HCT116 (cell line): Measurements from ENCODE around the gene NDUFAF2. TPM values are rescaled to one million over a fixed set of nuclear protein-coding genes. Genes with fewer than 3 reads are reported as not detected.

Experiments used
- ATAC-seq: fragments of 200-7000 bp; cut with Tn5 transposase; 2 replicates; pipeline ENCODE4 v1.9.1; 2020; ENCODE audit warnings: mild to moderate bottlenecking, moderate library complexity
- BruUV-seq: library from RNA; stranded (reverse); fragments of 400-500 nt; replicated peaks from 2 replicates; lab custom pipeline; 2021; lab: Mats Ljungman, UMichigan
- CTCF ChIA-PET: fragments of 300-600 bp; sonication (Branson Sonifier 250); formaldehyde crosslinking; loops from one replicate; lab custom pipeline; 2021; ENCODE audit warnings: antibody characterized with exemption; lab: Charles Lee
- POLR2A ChIA-PET: fragments of 300-600, 350-600 bp; sonication (Branson Sonifier 250); formaldehyde crosslinking; loops from one replicate; lab custom pipeline; 2021; ENCODE audit warnings: antibody characterized with exemption; lab: Charles Lee
- RAD21 ChIA-PET, 2 experiments: fragments of 300-600 bp; sonication (Branson Sonifier 250); formaldehyde crosslinking; loops; one replicate each; lab custom pipeline; 2023; ENCODE audit warnings: low total read pairs in 2 of 2; ENCODE audit not compliant: uncharacterized antibody in 2 of 2, unreplicated experiment in 2 of 2, low non-redundant PET in 1 of 2; lab: Charles Lee
- DNase-seq: peaks from one replicate; pipeline ENCODE4 v3.0.0-alpha.2; 2010; ENCODE audit warnings: low read depth, low spot score
- H2AFZ ChIP-seq: fragments of 200-600 bp; shearing (Covaris generic), sonication (generic); 2 replicates; pipeline ENCODE4 v1.6.1; 2017; ENCODE audit warnings: low read depth, mixed run types, mixed read lengths, antibody characterized with exemption, low read length; ENCODE audit not compliant: poor library complexity, severe bottlenecking
- H3K27ac ChIP-seq: 2 replicates; pipeline ENCODE4 v1.5.1; 2012; ENCODE audit warnings: low read depth, low read length
- H3K27me3 ChIP-seq: fragments of 200-600 bp; sonication (generic); 2 replicates; pipeline ENCODE4 v1.6.1; 2016; ENCODE audit warnings: mixed run types, low read length, mixed read lengths; ENCODE audit not compliant: insufficient read depth
- H3K36me3 ChIP-seq, 2 experiments: fragments of 200-500 bp in 1 of 2; fragments of 200-600 bp in 1 of 2; sonication (Bioruptor generic) in 1 of 2; sonication (generic) in 1 of 2; 2 replicates each; pipeline versions ENCODE4 v1.5.1 to v1.6.1; 2014 to 2016; ENCODE audit warnings: low read length in 2 of 2, inconsistent platforms in 1 of 2, mixed read lengths in 1 of 2, mixed run types in 1 of 2; ENCODE audit not compliant: insufficient read depth in 2 of 2, control insufficient read depth in 1 of 2
- H3K4me1 ChIP-seq, 2 experiments: fragments of 200-600 bp in 1 of 2; sonication (generic) in 1 of 2; 2 replicates each; pipeline versions ENCODE4 v1.5.1 to v1.6.1; 2012 to 2017; ENCODE audit warnings: low read length in 2 of 2, inconsistent platforms in 1 of 2, mild to moderate bottlenecking in 1 of 2, mixed read lengths in 1 of 2, mixed run types in 1 of 2, moderate library complexity in 1 of 2; ENCODE audit not compliant: insufficient read depth in 2 of 2, control insufficient read depth in 1 of 2
- H3K4me2 ChIP-seq: fragments of 200-600 bp; sonication (generic); 2 replicates; pipeline ENCODE4 v1.6.1; 2017; ENCODE audit warnings: mixed run types, low read length, mixed read lengths
- H3K4me3 ChIP-seq, 2 experiments: fragments of 200-600 bp in 1 of 2; sonication (generic) in 1 of 2; replicated peaks in 1 of 2; 2 replicates each; pipeline ENCODE4 v1.5.1; 2011 to 2016; ENCODE audit warnings: low read length in 2 of 2, control low read depth in 1 of 2, low read depth in 1 of 2, mild to moderate bottlenecking in 1 of 2, mixed read lengths in 1 of 2, mixed run types in 1 of 2
- H3K79me2 ChIP-seq: fragments of 200-600 bp; sonication (generic); 2 replicates; pipeline ENCODE4 v1.6.1; 2017; ENCODE audit warnings: mild to moderate bottlenecking, mixed run types, low read length, moderate library complexity, mixed read lengths; ENCODE audit not compliant: insufficient read depth
- H3K9ac ChIP-seq: fragments of 200-600 bp; sonication (generic); 2 replicates; pipeline ENCODE4 v1.6.1; 2016; ENCODE audit warnings: low read length, mixed read lengths
- H3K9me2 ChIP-seq: fragments of 200-600 bp; sonication (generic), shearing (Covaris generic); 2 replicates; pipeline ENCODE4 v1.6.1; 2017; ENCODE audit warnings: mixed run types, mild to moderate bottlenecking, moderate library complexity; ENCODE audit not compliant: insufficient read depth
- H3K9me3 ChIP-seq, 2 experiments: fragments of 200-500 bp in 1 of 2; fragments of 200-600 bp in 1 of 2; sonication (Bioruptor generic) in 1 of 2; sonication (generic) in 1 of 2; 2 replicates each; pipeline ENCODE4 v1.6.1; 2014 to 2017; ENCODE audit warnings: low read length in 2 of 2, mixed read lengths in 2 of 2, inconsistent platforms in 1 of 2, low read depth in 1 of 2, mild to moderate bottlenecking in 1 of 2, mixed run types in 1 of 2, moderate library complexity in 1 of 2; ENCODE audit not compliant: control insufficient read depth in 1 of 2, insufficient read depth in 1 of 2
- H4K20me1 ChIP-seq: fragments of 200-600 bp; sonication (generic), shearing (Covaris generic); 2 replicates; pipeline ENCODE4 v1.6.1; 2017; ENCODE audit warnings: mixed run types, mild to moderate bottlenecking, moderate library complexity; ENCODE audit not compliant: insufficient read depth
- CEBPB ChIP-seq: IDR thresholded peaks from 2 replicates; pipeline ENCODE4 v1.6.1; 2012; ENCODE audit warnings: low read depth
- EGR1 ChIP-seq: IDR thresholded peaks from 2 replicates; pipeline ENCODE4 v1.6.1; 2012; ENCODE audit warnings: low read depth
- EZH2phosphoT487 ChIP-seq: fragments of 200-600 bp; IDR thresholded peaks from 2 replicates; pipeline ENCODE4 v1.6.1; 2018; ENCODE audit warnings: antibody characterized with exemption, borderline replicate concordance
- JUND ChIP-seq: IDR thresholded peaks from 2 replicates; pipeline ENCODE4 v1.6.1; 2012
- MAX ChIP-seq: IDR thresholded peaks from 2 replicates; pipeline ENCODE4 v1.6.1; 2012
- POLR2A ChIP-seq: IDR thresholded peaks from 2 replicates; pipeline ENCODE4 v1.7.0; 2011; ENCODE audit warnings: borderline replicate concordance; ENCODE audit not compliant: insufficient read depth, insufficient read length; ENCODE audit errors: extremely low read depth
- RAD21 ChIP-seq: IDR thresholded peaks from 2 replicates; pipeline ENCODE4 v1.6.1; 2012; ENCODE audit warnings: low read depth, mild to moderate bottlenecking
- REST ChIP-seq: IDR thresholded peaks from 2 replicates; pipeline ENCODE4 v1.6.1; 2012; ENCODE audit warnings: low read depth
- SP1 ChIP-seq: IDR thresholded peaks from 2 replicates; pipeline ENCODE4 v1.6.1; 2012; ENCODE audit warnings: low read depth
- SRF ChIP-seq: IDR thresholded peaks from 2 replicates; pipeline ENCODE4 v1.6.1; 2012; ENCODE audit warnings: low read depth
- TCF7L2 ChIP-seq: IDR thresholded peaks from 2 replicates; pipeline ENCODE4 v1.7.0; 2011; ENCODE audit warnings: borderline replicate concordance, inconsistent platforms; ENCODE audit not compliant: insufficient read depth, insufficient read length; ENCODE audit errors: extremely low read depth
- YY1 ChIP-seq: IDR thresholded peaks from 2 replicates; pipeline ENCODE4 v1.6.1; 2011; ENCODE audit warnings: low read length, low read depth, moderate library complexity, mild to moderate bottlenecking; ENCODE audit not compliant: insufficient replicate concordance; ENCODE audit errors: extremely low read depth
- ZBTB33 ChIP-seq: IDR thresholded peaks from 2 replicates; pipeline ENCODE4 v1.6.1; 2011; ENCODE audit warnings: mild to moderate bottlenecking, low read length, moderate library complexity; ENCODE audit not compliant: insufficient replicate concordance; ENCODE audit errors: extremely low read depth
- ZNF274 ChIP-seq: fragments of 200-500 bp; sonication (Bioruptor generic); IDR thresholded peaks from 2 replicates; pipeline ENCODE4 v1.6.1; 2014; ENCODE audit warnings: mild to moderate bottlenecking, low read depth, low read length, inconsistent platforms
- intact Hi-C: fragments of 100-400 bp; cut with micrococcal nuclease; formaldehyde crosslinking; loops from 2 replicates; pipeline ENCODE4 v1.10.0; 2022
- total RNA-seq: library from RNA; stranded (reverse); gene quantifications from one replicate; pipeline ENCODE4 v1.2.1, GENCODE V29; 2021; ENCODE audit not compliant: unreplicated experiment

NDUFAF2 gene
- total RNA-seq, 1 experiment from 2014 or later: 36.9 TPM

GRCh38 chr5:61029456-61030162 lies 84.6 kb downstream of the NDUFAF2 start (continued):
- no peak for TF ChIP-seq REST
- TF ChIP-seq EGR1: no peak

GRCh38 chr5:61030163-61030482 lies 85.1 kb downstream of the NDUFAF2 start:
- Histone ChIP-seq H3K9me2 (no peaks in the 10 kb centered on the region; the same call in 1 of the 2 replicates), H3K4me2 (no peak overlapping the region), H3K4me1 (no peaks in the 10 kb centered on the region), H2AFZ (no peak overlapping the region), H3K36me3 (no peaks in the 10 kb centered on the region), H3K9me3 (no peaks in the 10 kb centered on the region), H3K79me2 (no peaks in the 10 kb centered on the region; the same call in 1 of the 2 replicates), H3K27ac (no peak overlapping the region), H3K4me3 (no peak overlapping the region), H4K20me1 (no peaks in the 10 kb centered on the region; the same call in 1 of the 2 replicates), H3K27me3 (no peaks in the 10 kb centered on the region), H3K9ac (no peak overlapping the region)
- DNase-seq: no peak
- intact Hi-C loops: no loop called here
- CTCF ChIA-PET: no interaction called here
- no peak for ATAC-seq
- POLR2A ChIA-PET: no interaction called here
- no TSS peak for BruUV-seq
- RAD21 ChIA-PET: no interaction called here
- no peak for TF ChIP-seq SP1
- TF ChIP-seq EGR1: no peak
- no peak for TF ChIP-seq RAD21
- TF ChIP-seq JUND: no peak
- TF ChIP-seq ZBTB33: no peak
- TF ChIP-seq ZNF274: no peak
- no peak for TF ChIP-seq YY1
- TF ChIP-seq CEBPB: no peak
- TF ChIP-seq TCF7L2: no peak
- TF ChIP-seq EZH2phosphoT487: no peak
- TF ChIP-seq MAX: no peak
- TF ChIP-seq SRF: no peak
- TF ChIP-seq REST: no peak
- TF ChIP-seq POLR2A: no peak
